B cell (primary cell): Measurements from ENCODE around the gene MBTPS1. TPM values are rescaled to one million over a fixed set of nuclear protein-coding genes. Genes with fewer than 3 reads are reported as not detected.

Source experiments
- ATAC-seq: fragments of 200-7000 bp; cut with Tn5 transposase; one replicate; pipeline ENCODE4 v1.10.0; 2021; ENCODE audit warnings: low read depth, mild to moderate bottlenecking, moderate number of reproducible peaks, moderate library complexity
- CTCF ChIA-PET: fragments of 350-600 bp; sonication (Branson Sonifier 250); formaldehyde crosslinking; loops from one replicate; lab custom pipeline; 2021; ENCODE audit warnings: antibody characterized with exemption, inconsistent platforms; lab: Charles Lee
- POLR2A ChIA-PET: fragments of 350-600 bp; sonication (Branson Sonifier 250); formaldehyde crosslinking; loops from one replicate; lab custom pipeline; 2021; ENCODE audit warnings: antibody characterized with exemption; lab: Charles Lee
- DNase-seq: peaks from one replicate; pipeline ENCODE4 v3.0.0; 2013
- H2AFZ ChIP-seq: 2 replicates; pipeline ENCODE4 v1.6.1; 2012; ENCODE audit warnings: mild to moderate bottlenecking, low read depth, low read length; ENCODE audit not compliant: insufficient read depth, poor library complexity, severe bottlenecking
- H3K27ac ChIP-seq, 2 donors: 1 replicate in 1 of 2; 2 replicates in 1 of 2; pipeline ENCODE4 v1.5.1; 2012 to 2013; ENCODE audit warnings: low read length in 2 of 2, mild to moderate bottlenecking in 2 of 2, moderate library complexity in 1 of 2
- H3K27me3 ChIP-seq, 4 experiments: fragments of 200-600 bp in 1 of 4; sonication (generic) in 1 of 4; replicated peaks in 1 of 4; 1 replicate in 2 of 4; 2 replicates in 2 of 4; pipeline versions ENCODE4 v1.6.1 to v1.7.0; 2013 to 2016; ENCODE audit warnings: low read length in 3 of 4, mild to moderate bottlenecking in 2 of 4, mixed read lengths in 1 of 4, moderate library complexity in 1 of 4; ENCODE audit not compliant: insufficient read depth in 4 of 4, control insufficient read depth in 3 of 4; ENCODE audit errors: control extremely low read depth in 1 of 4
- H3K36me3 ChIP-seq, 2 experiments: replicated peaks in 1 of 2; 1 replicate in 1 of 2; 2 replicates in 1 of 2; pipeline versions ENCODE4 v1.6.1 to v1.7.1; 2013; ENCODE audit warnings: low read length in 1 of 2; ENCODE audit not compliant: insufficient read depth in 2 of 2, control insufficient read depth in 1 of 2; ENCODE audit errors: control extremely low read depth in 1 of 2, extremely low read depth in 1 of 2
- H3K4me1 ChIP-seq, 2 donors: fragments of 200-600 bp in 1 of 2; sonication (generic) in 1 of 2; 1 replicate in 1 of 2; 2 replicates in 1 of 2; pipeline versions ENCODE4 v1.5.1 to v1.6.1; 2013 to 2017; ENCODE audit warnings: low read length in 2 of 2; ENCODE audit not compliant: control insufficient read depth in 2 of 2, insufficient read depth in 2 of 2
- H3K4me2 ChIP-seq: replicated peaks from 2 replicates; pipeline ENCODE3; 2012; ENCODE audit warnings: mild to moderate bottlenecking, low read depth, low read length; ENCODE audit not compliant: poor library complexity, severe bottlenecking
- H3K4me3 ChIP-seq, 5 experiments: fragments of 200-600 bp in 1 of 5; sonication (generic) in 1 of 5; 1 replicate in 3 of 5; 2 replicates in 2 of 5; pipeline versions ENCODE4 v1.5.1 to v1.7.0; 2011 to 2016; ENCODE audit warnings: low read length in 4 of 5, mild to moderate bottlenecking in 4 of 5, low read depth in 2 of 5, control low read depth in 1 of 5, moderate library complexity in 1 of 5; ENCODE audit not compliant: insufficient read depth in 1 of 5; ENCODE audit errors: control extremely low read depth in 1 of 5, extremely low read depth in 1 of 5
- H3K79me2 ChIP-seq: fragments of 200-600 bp; sonication (generic); one replicate; pipeline ENCODE4 v1.6.0; 2016; ENCODE audit warnings: low read length; ENCODE audit not compliant: control insufficient read depth, insufficient read depth
- H3K9ac ChIP-seq: fragments of 200-600 bp; sonication (generic); 2 replicates; pipeline ENCODE4 v1.6.1; 2017; ENCODE audit warnings: mild to moderate bottlenecking, low read length, moderate library complexity
- H3K9me3 ChIP-seq, 3 donors: one replicate each; pipeline versions ENCODE4 v1.6.1 to v1.7.1; 2013; ENCODE audit warnings: low read length in 2 of 3; ENCODE audit not compliant: control insufficient read depth in 2 of 3, insufficient read depth in 1 of 3; ENCODE audit errors: control extremely low read depth in 1 of 3
- H4K20me1 ChIP-seq: 2 replicates; pipeline ENCODE4 v1.6.0; 2012; ENCODE audit warnings: mild to moderate bottlenecking, low read length; ENCODE audit not compliant: insufficient read depth, control insufficient read depth, poor library complexity, severe bottlenecking
- H3K27ac Mint-ChIP-seq: one replicate; pipeline ENCODE4 v1.8.0; 2021; ENCODE audit warnings: mixed read lengths
- H3K27me3 Mint-ChIP-seq: one replicate; pipeline ENCODE4 v1.8.0; 2021; ENCODE audit warnings: mixed read lengths
- H3K4me1 Mint-ChIP-seq: one replicate; pipeline ENCODE4 v1.8.0; 2021; ENCODE audit warnings: mixed read lengths
- H3K4me3 Mint-ChIP-seq: one replicate; pipeline ENCODE4 v1.8.0; 2021; ENCODE audit warnings: mixed read lengths
- H3K9me3 Mint-ChIP-seq: one replicate; pipeline ENCODE4 v1.8.0; 2022; ENCODE audit warnings: mixed read lengths; ENCODE audit not compliant: insufficient read depth
- EZH2 ChIP-seq: IDR thresholded peaks from 2 replicates; pipeline ENCODE4 v1.6.1; 2012; ENCODE audit warnings: borderline replicate concordance, low read depth, mild to moderate bottlenecking, moderate library complexity, low read length; ENCODE audit not compliant: insufficient read depth, poor library complexity, severe bottlenecking
- WGBS: methylation state at CpG from one replicate; pipeline ENCODE4 v1.1.5; 2013; ENCODE audit warnings: missing lambda C conversion rate; ENCODE audit not compliant: insufficient coverage; 5-methylcytosine and 5-hydroxymethylcytosine counted together
- intact Hi-C: fragments of 100-400 bp; cut with micrococcal nuclease; formaldehyde crosslinking; loops from one replicate; pipeline ENCODE4 v1.10.0; 2022
- polyA plus RNA-seq: library from polyadenylated mRNA; depleted of rRNA; stranded (reverse); fragments of >200 nt; gene quantifications from 2 replicates; pipeline ENCODE4 v1.2.3, GENCODE V29; 2012
- total RNA-seq, 2 donors: library from RNA; stranded (reverse); fragments of 120-200 nt in 1 of 2; gene quantifications; 1 replicate in 1 of 2; 2 replicates in 1 of 2; pipeline versions ENCODE4 v1.2.3 to v1.2.4, GENCODE V29; 2013 to 2022
- TF ChIP-seq, protein P1 (sequence below): fragments of 200-600 bp; IDR thresholded peaks from one replicate; pipeline ENCODE4 v1.8.0; 2022; ENCODE audit warnings: antibody characterized with exemption, mild to moderate bottlenecking

Gene MBTPS1
- total and polyA plus RNA-seq, 2 donors (not counting 1 experiment from before 2014, with no cell fraction given): 85.9 to 120 TPM

DNA sequence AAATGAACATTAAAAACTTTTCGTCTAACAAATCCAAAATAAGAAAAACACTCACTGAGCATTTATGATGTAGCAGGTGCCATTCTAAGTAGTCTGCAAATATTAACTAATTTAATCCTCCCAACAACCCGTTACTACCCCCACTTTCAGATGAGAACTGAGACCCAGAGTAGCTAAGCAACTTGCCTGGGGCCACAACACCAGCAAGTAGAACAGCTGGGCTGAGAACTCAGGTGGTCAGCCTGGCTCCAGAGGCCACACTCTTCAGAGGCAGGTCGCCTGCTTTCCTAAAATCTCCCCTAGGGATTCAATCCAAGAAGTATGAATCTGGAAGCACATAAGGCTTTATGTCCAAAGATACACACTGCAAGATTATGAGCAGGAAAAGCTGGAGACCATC is 6.2 kb downstream of the MBTPS1 start:
- ChIA-PET CTCF (interaction anchor here (1.4 kb wide), 1 partner anchor 23 kb away, joined by 4 read pairs; no protein-coding TSS in a partner anchor), POLR2A (no interaction called here)
- no peak for DNase-seq
- TF ChIP-seq, protein P1, sequence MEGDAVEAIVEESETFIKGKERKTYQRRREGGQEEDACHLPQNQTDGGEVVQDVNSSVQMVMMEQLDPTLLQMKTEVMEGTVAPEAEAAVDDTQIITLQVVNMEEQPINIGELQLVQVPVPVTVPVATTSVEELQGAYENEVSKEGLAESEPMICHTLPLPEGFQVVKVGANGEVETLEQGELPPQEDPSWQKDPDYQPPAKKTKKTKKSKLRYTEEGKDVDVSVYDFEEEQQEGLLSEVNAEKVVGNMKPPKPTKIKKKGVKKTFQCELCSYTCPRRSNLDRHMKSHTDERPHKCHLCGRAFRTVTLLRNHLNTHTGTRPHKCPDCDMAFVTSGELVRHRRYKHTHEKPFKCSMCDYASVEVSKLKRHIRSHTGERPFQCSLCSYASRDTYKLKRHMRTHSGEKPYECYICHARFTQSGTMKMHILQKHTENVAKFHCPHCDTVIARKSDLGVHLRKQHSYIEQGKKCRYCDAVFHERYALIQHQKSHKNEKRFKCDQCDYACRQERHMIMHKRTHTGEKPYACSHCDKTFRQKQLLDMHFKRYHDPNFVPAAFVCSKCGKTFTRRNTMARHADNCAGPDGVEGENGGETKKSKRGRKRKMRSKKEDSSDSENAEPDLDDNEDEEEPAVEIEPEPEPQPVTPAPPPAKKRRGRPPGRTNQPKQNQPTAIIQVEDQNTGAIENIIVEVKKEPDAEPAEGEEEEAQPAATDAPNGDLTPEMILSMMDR: no peak
- no peak for TF ChIP-seq EZH2
- H4K20me1 ChIP-seq: peaks cover 92% of the 10 kb centered on the region
- no peaks in the 10 kb centered on the region for H3K27me3 ChIP-seq
- intact Hi-C loops: no loop called here
- H3K9ac ChIP-seq: no peak overlapping the region
- no peak overlapping the region for H3K27ac ChIP-seq
- no peak overlapping the region for H2AFZ ChIP-seq
- peaks cover 5% of the 10 kb centered on the region in 2 donors for H3K4me1 ChIP-seq
- no peak overlapping the region for H3K27ac Mint-ChIP-seq
- no peak for ATAC-seq
- no peak overlapping the region for H3K4me3 Mint-ChIP-seq
- H3K9me3 ChIP-seq: no peaks in the 10 kb centered on the region
- no peaks in the 10 kb centered on the region for H3K27me3 Mint-ChIP-seq
- H3K36me3 ChIP-seq: peaks cover 0 to 17% of the 10 kb centered on the region in 2 experiments
- peaks cover 33% of the 10 kb centered on the region for H3K4me1 Mint-ChIP-seq
- peaks cover 99% of the 10 kb centered on the region for H3K79me2 ChIP-seq
- H3K4me3 ChIP-seq: no peak overlapping the region
- H3K9me3 Mint-ChIP-seq: no peaks in the 10 kb centered on the region
- WGBS: 63% methylated on average over 1 of the region's 3 CpGs
- H3K4me2 ChIP-seq: no peak overlapping the region

DNA sequence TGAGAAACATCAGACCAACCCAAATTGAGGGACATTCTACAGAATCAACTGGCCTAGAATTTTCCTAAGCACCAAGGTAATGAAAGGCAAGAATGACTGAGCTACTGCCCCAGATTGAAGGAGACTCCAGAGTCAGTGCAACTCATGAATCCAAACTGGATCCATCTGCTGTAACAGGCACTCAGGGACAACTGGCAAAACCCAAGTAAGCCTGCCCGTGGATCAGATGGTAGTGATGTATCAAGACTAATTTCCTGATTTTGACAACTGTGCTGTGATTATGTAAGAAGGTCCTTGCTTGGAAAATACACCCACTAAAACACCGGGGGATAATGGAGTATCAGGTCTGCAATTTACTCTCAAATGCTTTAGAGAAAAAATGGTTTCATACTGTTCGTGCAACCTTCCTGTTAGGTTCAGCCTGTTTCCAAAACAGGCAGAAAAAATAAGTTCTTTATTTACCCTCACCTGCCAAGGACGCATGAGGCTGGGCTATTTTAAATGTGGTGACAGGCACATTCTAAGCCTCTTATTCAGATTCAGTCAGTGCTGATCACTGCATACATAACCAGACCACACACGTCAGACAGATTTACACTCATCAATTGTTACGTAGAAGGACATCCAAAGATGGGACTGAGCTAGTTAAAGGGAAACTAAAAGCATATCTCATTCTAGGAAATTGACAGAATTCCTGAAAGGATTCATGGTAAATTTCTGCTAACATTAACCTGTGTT is 7.0 kb downstream of the MBTPS1 start:
- Histone ChIP-seq H3K9ac (no peak overlapping the region), H3K36me3 (peaks cover 0 to 22% of the 10 kb centered on the region in 2 experiments), H3K27ac (no peak overlapping the region), H2AFZ (no peak overlapping the region), H3K9me3 (no peaks in the 10 kb centered on the region), H3K4me2 (no peak overlapping the region), H3K79me2 (peaks cover 99% of the 10 kb centered on the region), H3K27me3 (no peaks in the 10 kb centered on the region), H3K4me1 (no peaks in the 10 kb centered on the region), H3K4me3 (no peak overlapping the region), H4K20me1 (peaks cover 92% of the 10 kb centered on the region)
- CTCF ChIA-PET: interaction anchor here (1.4 kb wide), 1 partner anchor 22 kb away, joined by 4 read pairs; no protein-coding TSS in a partner anchor
- no peak overlapping the region for H3K27ac Mint-ChIP-seq
- no peak overlapping the region for H3K4me3 Mint-ChIP-seq
- H3K9me3 Mint-ChIP-seq: no peaks in the 10 kb centered on the region
- H3K27me3 Mint-ChIP-seq: no peaks in the 10 kb centered on the region
- no peak for DNase-seq
- 65% methylated on average over 2 of the region's 6 CpGs for WGBS
- H3K4me1 Mint-ChIP-seq: peaks cover 33% of the 10 kb centered on the region
- ATAC-seq: no peak
- TF ChIP-seq, protein P1: no peak
- TF ChIP-seq EZH2: no peak
- intact Hi-C loops: no loop called here
- POLR2A ChIA-PET: interaction anchor here (0.6 kb wide), 1 partner anchor 68 kb away, joined by 5 read pairs; no protein-coding TSS in a partner anchor
